ENCODE data around the gene LHFPL3.

Gene LHFPL3

DNA sequence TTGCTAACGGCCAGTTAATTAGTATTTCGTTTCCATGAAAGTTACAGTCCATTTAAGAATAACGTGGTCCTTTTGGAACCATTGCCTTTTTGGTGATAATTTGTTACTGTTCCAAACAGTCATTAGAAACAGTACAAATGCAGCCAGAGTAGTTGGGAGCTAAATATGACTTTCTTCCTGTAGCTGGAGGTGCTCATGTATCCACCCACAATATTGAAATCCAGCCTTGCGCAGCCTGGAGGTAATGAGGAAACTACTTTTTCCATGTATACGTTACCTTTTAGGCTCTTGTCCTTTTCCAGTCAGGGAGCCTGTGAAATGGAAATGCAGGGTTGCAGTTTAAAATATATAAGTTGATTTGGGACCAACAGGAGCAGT is 43.6 kb downstream of the LHFPL3 start:
- no peak for DNase-seq

DNA sequence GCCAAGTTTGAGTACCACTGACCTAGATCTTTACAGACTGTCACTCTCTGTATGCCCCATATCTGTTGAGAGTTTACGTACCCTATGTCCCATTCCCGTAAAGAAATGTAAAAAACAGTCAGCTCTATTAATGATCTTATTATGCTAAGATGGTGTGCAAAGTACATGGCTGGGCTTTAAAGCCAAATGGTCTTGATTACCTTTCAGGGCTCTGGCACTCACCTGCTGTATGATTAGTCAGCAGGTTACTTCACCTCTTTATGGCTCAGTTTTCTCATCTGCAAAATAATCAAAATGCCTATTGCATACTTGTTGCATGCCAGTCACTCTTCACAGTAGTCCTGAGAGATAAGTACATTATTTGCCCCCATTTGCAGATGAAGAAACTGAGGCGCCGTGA is 54.2 kb downstream of the LHFPL3 start:
- no peak for DNase-seq

DNA sequence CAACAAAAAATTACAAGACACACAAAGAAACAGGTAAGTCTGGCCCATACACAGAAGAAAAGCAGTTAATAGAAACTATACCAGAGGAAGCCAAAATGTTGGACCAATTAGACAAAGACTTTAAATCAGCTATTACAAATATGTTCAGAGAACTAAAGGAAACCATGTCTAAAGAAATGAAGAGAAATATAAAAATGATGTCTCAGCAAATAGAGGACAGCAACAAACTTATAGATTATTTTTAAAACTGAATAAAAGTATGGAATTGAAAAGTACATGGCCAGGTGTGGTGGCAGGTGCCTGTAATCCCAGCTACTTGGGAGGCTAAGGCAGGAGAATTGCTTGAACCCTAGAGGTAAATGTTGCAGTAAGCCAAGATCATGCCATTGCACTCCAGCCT is 58.5 kb downstream of the LHFPL3 start:
- no peak for DNase-seq

DNA sequence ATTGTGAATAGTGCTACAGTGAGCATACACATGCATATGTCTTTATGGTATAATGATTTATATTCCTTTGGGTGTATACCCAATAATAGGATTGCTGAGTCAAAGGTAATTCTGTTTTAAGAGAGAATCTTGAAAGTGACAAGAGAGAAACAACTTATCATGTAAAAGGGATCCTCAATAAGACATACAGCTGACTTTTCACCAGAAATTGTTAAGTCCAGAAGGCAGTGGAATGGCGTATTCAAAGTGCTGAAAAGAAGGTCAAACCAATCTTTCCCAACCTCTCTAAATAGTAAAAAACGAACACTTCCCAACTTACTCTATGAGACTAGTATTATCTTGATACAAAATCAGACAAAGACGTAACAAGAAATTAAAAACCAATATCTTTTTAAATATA is 59.8 kb downstream of the LHFPL3 start:
- DNase-seq = no peak

DNA sequence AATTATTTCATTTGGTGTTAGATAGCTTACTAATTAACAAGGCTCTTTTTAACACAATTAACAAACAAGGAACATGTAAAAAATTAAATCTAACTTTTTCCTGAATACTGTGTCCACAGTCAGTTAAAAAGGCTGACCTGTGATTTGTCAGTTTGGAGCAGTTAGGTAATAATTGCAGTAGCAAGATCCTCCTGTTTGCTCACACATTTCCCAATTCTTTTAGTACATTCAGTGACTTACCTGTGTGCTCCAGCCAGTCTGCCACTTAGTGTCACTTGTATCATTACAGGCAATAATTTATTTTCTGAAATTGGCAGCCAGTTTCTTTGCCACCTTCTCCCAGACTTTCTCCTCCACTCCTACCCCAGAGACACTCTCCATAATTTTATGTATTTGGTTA is 66.8 kb downstream of the LHFPL3 start:
- DNase-seq = no peak

DNA sequence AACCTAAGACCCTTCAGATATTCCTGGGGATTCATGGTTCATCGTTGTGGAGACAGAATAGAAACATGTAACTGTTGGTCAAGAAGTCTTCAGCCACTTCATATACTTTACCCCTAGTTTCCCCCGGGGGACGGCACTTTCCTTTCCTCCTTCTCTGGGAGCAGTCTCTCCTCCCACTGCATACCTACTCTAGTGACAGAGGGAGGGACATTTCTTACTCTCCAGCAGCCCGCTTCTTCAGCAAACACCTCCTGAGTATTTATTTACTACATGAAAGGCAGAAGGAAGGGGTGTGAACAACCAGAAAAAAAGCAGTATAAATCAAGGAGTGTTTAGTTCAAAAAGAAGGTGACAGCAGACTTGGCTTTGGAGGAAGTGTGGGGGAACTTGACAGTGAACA is 69.0 kb downstream of the LHFPL3 start:
- no peak for DNase-seq

DNA sequence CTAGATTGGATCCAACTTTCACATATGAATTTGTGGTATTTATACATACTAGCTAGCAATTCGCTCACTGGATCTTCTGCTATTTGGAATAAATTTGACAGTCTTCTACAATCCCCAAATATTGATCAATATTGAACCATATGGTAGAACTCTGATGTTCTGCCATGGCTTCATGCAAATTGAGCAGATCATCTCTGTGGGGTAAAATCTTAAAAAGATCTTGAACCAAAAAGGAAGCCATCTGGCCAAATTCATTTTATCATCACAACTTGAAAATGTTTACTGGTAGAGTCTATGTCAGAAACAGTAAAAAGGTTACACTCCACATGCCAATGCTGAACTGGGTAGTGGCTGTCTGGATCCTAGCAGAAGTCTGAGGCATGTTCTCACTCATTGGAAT is 80.0 kb downstream of the LHFPL3 start:
- DNase-seq = no peak

DNA sequence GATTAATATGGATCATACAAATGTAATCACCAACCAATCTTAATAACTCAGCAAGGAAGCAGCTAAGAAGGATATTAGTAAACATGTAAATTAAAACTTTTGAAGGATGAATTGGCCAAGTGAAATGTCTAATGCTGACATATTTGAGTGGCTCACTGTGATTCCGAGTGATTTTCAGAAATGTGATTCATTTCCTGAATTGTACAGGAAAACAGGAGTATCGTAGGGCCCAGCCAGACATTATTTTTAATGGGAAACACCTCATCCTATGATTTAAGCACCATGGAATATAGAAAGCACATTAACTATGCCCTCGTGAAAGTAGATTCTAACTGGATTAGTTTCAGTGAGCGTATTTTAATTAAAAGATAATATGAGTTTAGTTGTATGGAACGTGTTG is 82.3 kb downstream of the LHFPL3 start:
- no peak for DNase-seq

DNA sequence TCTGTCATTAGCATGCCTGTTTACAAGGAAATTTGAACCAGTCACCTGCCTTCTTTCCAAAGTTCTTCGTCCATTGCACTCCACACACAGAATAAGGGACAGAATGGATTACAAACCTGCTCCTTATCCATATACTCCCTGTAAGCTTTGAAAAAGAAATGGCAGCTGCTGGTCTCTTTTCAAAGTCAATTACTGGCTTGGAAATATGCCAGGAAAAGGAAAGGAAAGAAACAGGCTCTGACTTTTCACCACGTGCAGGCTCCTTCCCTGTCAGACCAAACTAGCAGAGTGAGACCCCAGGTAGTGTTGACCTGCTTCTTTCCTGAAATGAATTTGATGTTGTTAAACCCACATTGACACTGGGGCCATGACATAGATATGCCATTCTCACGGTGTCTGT is 84.5 kb downstream of the LHFPL3 start:
- DNase-seq = no peak

DNA sequence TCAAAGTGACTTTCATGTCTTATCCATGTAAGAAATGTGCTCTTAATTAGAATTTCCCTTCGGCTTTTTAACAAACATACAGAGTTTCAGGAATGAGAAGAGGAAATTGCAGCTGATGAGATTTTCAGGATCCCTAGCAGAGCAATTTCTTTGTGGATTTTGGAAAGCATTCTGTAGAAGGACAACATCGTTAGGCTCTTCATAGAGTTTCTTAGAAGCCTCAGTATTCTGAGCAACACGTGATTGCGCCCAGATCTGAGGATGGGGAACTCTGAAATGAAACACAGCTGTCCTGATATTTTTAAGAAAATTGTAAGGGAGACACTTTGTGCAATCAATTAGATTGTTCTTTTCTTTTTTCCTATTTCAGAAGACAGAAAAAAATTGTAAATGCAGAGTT is 85.8 kb downstream of the LHFPL3 start:
- no peak for DNase-seq

DNA sequence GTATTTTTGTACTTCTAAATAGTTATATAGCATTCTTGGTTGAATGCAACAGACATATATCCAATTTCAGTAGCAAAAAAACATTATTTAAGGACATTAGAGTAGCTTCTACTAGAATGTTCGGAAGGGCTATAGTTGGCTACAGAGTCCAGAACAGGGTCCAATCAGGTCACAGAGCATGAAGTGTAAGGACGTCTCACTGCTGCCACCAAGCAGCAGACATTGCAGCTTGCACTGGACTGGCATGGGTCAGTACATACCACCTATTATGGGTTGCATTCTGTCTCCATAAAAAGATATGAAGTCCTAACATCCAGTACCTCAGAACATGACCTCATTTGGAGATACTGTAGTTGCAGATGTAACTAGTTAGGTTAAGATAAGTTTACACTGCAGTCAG is 87.3 kb downstream of the LHFPL3 start:
- DNase-seq = no peak

DNA sequence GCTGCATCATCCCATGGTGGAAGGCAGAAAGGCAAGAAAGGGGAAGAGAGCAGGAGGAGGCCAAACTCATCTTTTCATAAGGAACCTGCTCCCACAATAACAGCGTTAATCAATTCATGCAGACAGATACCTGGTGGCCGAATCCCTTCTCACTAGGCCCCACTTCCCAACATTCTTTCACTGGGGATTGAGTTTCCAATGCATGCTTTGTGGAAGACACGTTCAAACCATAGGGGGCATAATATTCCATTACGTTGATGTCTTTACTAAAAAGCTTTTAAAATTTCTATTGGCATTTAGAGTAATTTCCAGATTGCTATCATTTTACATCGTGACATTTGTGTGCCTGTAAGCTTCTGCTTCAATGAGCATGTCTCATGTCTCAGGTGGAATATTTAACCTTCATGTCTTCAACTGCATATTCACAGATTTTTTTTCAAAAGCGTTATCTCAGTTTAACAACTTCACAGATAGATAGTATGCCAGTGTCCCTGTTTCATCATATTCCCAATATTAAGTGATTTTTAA is 88.5 kb downstream of the LHFPL3 start:
- no peak for DNase-seq

DNA sequence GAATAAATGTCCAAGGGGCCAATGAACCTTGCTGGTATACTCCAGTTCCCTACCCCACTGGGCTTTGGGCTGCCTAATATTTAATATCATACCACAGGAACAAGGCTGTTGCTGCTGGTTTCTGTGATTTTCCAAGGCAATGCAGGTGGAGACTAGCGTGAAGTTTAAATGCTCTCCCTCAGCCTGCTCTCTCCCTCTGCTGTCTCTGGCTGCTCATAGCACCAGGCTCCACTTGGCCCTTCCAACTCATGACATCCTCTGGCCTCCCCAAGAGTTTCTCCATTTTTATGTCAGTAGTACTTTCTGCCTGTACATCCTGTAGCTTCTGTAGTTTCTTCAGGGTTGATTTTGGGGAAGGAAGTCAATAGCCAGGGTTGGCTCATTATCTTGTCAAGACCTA is 103.5 kb downstream of the LHFPL3 start:
- no peak for DNase-seq

DNA sequence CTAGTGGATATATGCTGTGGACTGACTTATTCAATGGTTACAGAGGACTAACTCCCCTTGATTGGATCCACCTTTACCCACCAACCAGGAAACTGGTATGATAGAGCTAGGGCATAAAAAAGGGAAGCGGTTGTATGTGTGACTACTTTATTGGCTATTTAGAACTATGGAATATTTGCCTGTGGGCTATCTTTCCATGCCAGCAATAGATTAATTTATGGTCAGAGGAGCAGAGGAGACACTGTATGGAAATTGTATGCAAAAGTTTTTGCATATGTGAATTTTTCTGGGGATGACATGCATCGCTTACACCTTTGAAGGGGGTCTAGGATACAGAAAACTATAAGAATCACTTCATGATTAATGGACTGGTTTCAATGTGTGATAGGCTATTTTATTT is 105.7 kb downstream of the LHFPL3 start:
- DNase-seq = no peak

DNA sequence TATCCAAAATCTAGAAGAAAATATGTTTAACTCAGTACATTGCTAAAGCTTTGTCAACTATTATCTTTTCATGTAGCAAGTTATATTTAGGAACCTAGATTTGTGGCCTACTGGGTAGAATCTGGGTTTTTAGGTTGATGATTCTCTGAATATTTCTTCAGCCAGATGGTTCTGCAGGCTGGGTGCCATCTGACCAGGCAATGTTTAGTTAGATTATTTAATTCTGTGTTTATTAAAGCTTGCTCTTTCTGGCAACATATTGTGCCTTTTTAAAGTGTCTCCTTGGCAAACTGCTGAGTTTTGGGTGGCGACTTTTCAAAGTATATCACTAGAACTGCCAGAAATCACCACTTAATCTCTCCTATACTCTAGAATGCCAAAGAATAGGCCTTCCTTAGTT is 114.1 kb downstream of the LHFPL3 start:
- DNase-seq = no peak

DNA sequence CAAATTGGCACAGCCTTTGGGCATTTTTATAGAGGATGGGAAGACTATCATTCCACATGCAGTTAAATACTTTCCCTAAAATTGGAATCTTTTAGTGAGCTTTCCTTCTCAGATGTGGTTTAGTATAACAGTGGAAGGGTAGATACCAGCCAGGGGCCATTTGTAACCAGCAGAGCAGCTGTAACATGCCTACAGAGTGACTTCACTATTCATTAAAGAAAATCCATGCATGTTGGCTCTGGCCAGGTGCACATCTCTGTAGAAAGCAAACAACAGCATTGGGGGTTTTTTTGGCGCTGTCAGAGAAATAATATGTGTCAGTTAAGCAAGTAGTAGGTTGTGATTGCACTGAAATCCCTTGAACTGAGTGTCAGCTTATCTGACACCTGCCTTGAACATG is 115.6 kb downstream of the LHFPL3 start:
- DNase-seq = no peak

DNA sequence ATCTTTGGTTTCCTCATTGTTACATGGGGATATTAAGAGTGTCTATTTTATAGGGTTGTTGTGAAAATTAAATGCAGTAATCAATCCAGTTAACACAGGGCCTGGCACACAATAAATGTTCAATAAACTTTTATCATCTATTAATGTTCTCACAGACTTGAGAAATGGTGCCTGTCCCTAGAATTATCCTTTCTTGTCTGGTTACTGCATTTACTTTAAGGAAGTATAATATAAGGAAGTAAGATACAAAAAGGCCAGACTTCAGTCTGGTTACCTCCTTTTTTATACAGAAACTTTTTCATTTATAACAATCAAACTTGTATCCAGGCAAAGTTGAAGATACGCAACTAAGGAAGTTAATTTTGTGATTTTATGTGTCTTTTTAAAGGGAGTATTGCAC is 117.0 kb downstream of the LHFPL3 start:
- DNase-seq = no peak

DNA sequence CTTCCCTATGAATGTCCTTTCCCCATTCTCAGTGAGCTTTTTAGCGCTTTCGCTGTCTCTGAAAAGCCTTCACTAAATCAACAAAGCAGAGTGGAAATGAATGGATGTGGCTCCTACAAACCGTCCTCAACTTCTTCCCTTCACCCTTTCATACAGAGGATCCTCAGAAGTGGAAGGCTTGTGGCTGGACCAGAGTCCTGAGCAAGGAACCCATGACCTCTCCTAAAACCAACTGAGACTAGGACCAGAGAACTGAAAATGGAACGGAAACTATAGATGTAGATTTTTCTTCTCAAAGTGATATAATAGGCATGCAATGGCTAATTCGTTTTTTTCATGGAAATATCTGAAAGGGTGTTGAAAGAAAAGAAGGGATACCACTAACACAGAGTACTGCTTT is 122.5 kb downstream of the LHFPL3 start:
- no peak for DNase-seq

DNA sequence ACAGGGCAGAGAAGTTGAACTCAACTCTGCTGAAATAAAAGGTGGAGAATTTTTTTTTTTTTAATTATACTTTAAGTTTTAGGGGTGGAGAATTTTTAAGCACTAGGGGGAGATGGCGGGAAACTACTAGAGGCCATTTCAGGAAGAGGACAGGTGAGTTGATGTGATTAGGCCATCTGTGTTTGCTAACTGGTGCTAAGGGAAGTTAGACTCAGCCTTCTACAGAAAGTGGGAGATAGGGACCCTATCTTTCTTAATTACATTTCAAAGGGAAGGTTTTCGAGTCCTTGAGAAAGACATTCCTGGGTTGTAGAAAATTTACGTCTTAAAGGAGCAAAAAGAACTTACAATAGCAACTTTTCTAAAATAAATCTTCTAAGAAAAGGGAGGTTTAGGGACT is 124.8 kb downstream of the LHFPL3 start:
- DNase-seq = no peak

DNA sequence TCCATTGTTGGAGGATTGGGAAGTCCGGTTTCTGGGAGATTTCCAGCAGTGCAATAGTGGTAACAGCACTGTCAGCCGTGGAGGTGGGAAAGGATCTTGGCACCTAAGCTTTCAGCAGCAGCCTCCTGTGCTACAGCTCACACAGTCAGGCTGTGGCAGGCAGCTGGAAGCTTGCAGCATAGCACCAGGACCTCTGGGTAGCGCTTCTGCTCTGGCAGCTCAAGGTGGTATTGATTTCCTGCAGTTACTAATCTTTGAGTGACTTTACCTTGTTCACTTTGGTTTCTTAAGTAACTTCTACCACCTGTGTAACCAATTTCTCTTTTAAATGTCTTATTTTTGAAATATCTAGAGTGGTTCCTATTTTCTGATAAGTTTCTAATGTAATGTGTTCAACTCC is 130.5 kb downstream of the LHFPL3 start:
- no peak for DNase-seq

DNA sequence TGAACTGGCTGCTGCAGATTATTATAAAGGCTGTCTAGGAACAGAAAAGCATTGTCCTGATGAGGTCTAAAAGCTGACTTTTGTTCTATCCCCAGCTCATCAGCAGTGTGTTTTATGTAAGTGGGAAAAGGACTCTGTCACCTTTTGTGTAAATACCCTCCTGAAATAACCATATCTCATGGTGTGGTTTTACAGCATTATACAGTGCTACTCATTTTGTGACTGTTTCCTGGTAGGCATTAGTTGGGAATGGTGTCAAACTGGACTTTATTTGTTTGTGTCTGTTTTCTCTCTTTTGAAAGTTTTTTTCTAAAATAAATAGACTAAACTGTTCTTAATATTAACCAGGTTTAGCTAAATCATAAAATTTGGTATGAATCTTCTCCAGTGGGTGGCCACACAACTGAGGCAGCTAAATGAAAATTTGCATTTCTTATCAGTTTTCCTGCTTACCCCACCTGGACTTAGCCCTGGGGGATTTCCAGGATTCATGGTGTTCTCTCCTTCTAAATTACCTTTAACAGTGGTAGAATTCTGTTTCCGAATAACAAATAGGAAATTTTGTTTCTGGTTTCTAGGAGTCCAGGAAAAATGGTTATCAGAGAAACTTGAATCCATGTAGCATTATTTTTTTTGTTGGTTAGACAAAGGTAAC is 140.9 kb downstream of the LHFPL3 start:
- DNase-seq = no peak

DNA sequence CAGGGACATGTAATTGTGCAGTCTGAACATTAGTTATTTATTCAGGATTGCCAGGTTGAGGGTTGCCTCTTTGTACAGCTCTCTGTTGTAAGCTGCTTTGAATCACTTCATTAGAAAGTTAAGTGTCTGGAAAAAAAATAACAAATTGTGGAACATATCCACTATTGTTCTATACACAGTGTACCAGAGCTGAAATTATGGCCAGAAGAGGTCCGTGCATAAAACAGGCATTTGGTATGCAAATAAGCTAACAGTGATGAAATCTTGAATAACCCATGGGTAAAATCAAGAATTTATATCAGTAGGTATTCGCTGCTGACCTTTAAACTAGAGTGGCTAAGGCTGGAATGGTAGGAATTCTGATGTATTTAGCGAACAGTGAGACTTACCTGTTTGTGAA is 152.1 kb downstream of the LHFPL3 start:
- no peak for DNase-seq

DNA sequence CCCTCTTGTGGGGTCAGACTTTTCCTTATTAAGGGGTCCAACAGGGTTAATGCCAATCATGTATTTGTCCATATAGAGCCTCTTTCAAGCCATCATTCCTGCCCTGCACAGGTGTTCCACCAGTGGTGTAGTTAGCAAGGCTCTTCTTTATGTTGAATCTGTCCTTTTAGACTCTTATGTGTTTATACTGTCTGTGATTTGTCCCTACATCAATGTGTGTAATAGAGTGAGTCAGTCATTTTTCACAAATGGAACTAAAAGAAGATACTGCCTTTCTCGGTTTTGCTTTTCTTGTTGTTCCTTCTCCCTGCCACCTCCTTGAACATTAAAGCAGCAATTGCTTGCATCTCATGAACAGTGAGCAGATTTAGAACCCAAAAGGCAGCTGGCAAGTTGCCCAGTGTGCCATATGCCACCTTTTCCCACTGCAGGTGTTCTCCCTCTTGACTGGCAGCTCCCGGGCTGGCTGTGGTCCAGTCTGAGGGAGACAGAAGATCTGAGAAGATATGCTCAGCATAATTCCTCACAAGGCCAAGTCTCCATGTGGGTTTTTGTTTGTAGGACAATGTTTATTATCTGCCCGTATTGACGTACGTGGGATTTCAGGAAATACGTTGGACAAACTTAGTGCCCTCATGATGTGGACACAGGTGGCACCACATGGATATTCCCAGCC is 154.1 kb downstream of the LHFPL3 start:
- no peak for DNase-seq

DNA sequence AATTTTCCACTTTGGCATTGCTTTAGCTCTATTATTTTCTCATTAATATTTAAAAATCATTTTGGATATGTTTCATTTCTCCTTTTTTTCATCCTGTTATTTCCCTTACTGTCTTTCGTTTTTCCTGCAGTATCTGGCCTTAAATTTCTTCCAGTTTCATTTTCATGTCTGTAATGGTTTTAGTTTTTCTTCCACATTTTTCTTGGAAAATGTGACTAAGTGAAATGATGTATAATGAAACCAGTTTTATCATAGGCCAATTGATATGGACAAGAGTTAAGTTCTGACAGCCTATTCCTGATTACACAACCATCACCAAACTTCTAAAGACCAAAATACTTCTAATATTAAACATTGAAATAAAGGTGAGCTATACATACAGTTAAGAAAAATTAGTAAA is 158.5 kb downstream of the LHFPL3 start:
- DNase-seq = no peak

DNA sequence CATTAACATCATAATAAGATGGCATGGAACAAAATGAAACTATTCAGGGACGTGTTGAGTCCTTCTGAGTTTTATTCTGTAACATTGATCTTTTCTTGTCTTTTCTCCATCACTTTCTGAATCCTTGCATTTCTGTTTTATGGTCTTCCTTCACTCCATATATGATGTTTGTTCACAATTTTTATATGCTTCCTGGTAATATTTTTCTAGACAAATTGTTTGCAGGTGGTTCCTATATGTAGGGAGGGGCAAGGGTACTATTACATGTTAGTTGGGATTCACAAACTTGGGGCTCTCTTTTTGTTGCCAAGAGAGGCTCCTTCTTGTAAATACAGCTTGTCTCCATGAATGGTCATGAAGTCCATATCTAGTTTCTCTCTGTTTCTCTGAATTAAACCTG is 159.2 kb downstream of the LHFPL3 start:
- DNase-seq = no peak
